MM.1S (cell line): Measurements from ENCODE around the gene LYSMD2.

ENCODE experiments used
- CTCF ChIP-seq: fragments of 300-600 bp; sonication (generic); IDR thresholded peaks from 2 replicates; pipeline ENCODE4 v1.5.1; 2016; ENCODE audit warnings: antibody characterized with exemption, low read length, mixed read lengths
- EZH2 ChIP-seq: fragments of 300-600 bp; sonication (generic); optimal IDR thresholded peaks from 2 replicates; pipeline ENCODE3; 2017; ENCODE audit warnings: low read depth, mild to moderate bottlenecking, antibody characterized with exemption, low read length, mixed read lengths
- EZH2phosphoT487 ChIP-seq: fragments of 300-600 bp; sonication (generic); IDR thresholded peaks from 2 replicates; pipeline ENCODE4 v1.6.1; 2018; ENCODE audit warnings: antibody characterized with exemption, low read length

DNA sequence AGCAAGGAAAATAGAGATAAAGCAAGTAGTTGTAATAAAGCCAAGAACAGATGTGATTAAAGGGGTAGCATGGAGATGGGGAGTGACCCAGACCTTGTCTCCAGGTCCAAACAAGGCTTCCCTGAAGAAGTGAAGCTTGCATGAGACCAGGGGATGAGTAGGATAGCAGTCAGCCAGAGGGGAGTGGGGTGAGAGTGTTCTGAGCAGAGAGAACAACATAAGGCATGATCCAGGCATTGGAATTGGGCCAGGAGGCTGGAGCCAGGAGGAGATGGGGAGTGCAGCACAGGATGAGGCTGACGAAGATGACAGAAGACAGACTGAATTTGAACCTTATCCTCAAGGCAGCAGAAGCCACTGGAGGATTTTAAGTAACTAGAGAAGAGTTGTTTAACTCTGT, 21.2 kb upstream of the LYSMD2 start:
- no peak for TF ChIP-seq CTCF
- no peak for TF ChIP-seq EZH2phosphoT487
- no peak for TF ChIP-seq EZH2
